Measurements from ENCODE around the gene RPTOR. TPM values are rescaled to one million over a fixed set of nuclear protein-coding genes. Genes with fewer than 3 reads are reported as not detected.

The RPTOR gene
- total and polyA plus RNA-seq, 10 of the 15 experiments (the other 5 are each of a cell fraction or from before 2014, with no cell fraction given) = 0.18 to 32.1 (median 7.8) TPM

- Histone ChIP-seq H3K27ac (ENCODE audit: control insufficient read depth, insufficient read depth) (peak overlapping the region; percentile 95), H3K9ac (ENCODE audit: control insufficient read depth, insufficient read depth, low read length) (no peak overlapping the region; the same call in 1 of the 2 replicates), H4K20me1 (ENCODE audit: control insufficient read depth, insufficient read depth) (no peaks in the 10 kb centered on the region; the same call in 1 of the 2 replicates), H3K27me3 (replicated peaks in 1 of 2; ENCODE audit: control insufficient read depth in 2 of 2, insufficient read depth in 2 of 2, low read length in 1 of 2) (no peaks in the 10 kb centered on the region), H3K4me1 (ENCODE audit: control insufficient read depth, insufficient read depth, low read length) (peaks cover 28% of the 10 kb centered on the region), H3K9me3 (replicated peaks; ENCODE audit: control insufficient read depth, insufficient read depth, low read length) (no peaks in the 10 kb centered on the region; the same call in 2 of the 3 replicates), H3K4me2 (ENCODE audit: control insufficient read depth, insufficient read depth) (peak overlapping the region; percentile 95), H2AFZ (ENCODE audit: control insufficient read depth, low read depth, low read length) (no peak overlapping the region), H3K4me3 (peak overlapping the region; percentile 57; the same call in 1 of the 2 replicates), H3K36me3 (ENCODE audit: control insufficient read depth in 2 of 2, insufficient read depth in 2 of 2, low read length in 1 of 2) (peaks cover 0 to 2% of the 10 kb centered on the region in 2 experiments; a peak in 2 of 4 replicates), H3K79me2 (ENCODE audit: control insufficient read depth, insufficient read depth, low read length) (peaks cover 40% of the 10 kb centered on the region)
- BruUV-seq (replicated peaks) = no TSS peak
- TF ChIP-seq POLR2AphosphoS5 (IDR thresholded peaks at IDR 0.05; ENCODE audit: low read length) = no peak
- no peak for ATAC-seq
- in situ Hi-C loops (cut with MboI) (no loop called here), intact Hi-C loops (cut with micrococcal nuclease; ENCODE audit: unreplicated experiment) (no loop called here)
- ChIA-PET POLR2A (no interaction called here), SMC1A (ENCODE audit: uncharacterized antibody, unreplicated experiment) (interaction anchor here (1.2 to 2.2 kb wide), 9 partner anchors 8 to 305 kb away, joined by 3 to 14 read pairs (median 4); no protein-coding TSS in a partner anchor), CTCF (interaction anchor here (1.2 kb wide), 1 partner anchor 29 kb away, joined by 6 read pairs; no protein-coding TSS in a partner anchor), RAD21 (ENCODE audit: unreplicated experiment) (interaction anchor here (0.6 to 1.4 kb wide), 4 partner anchors 150 to 459 kb away, joined by 3 to 4 read pairs (median 3); no protein-coding TSS in a partner anchor)
- FAIRE-seq = no peak
- 90% methylated on average over 7 of the region's 7 CpGs for WGBS (ENCODE audit: insufficient coverage, insufficient replicate concordance, low lambda C conversion rate, missing lambda C conversion rate)
- DNase-seq (ENCODE audit: low read depth, low spot score) = no peak
These were observed 60.0 kb downstream of the RPTOR start for GRCh38 chr17:80604670-80605010.

- FAIRE-seq (peak; percentile 81), ATAC-seq (peak; percentile 98), DNase-seq (ENCODE audit: low read depth, low spot score) (peak; percentile 85)
- ChIA-PET POLR2A (interaction anchor here (0.6 kb wide), 1 partner anchor 13 kb away, joined by 4 read pairs; no protein-coding TSS in a partner anchor), CTCF (interaction anchor here (0.8 to 1.2 kb wide), 9 partner anchors 15 to 365 kb away, joined by 3 to 6 read pairs (median 3); no protein-coding TSS in a partner anchor), SMC1A (ENCODE audit: uncharacterized antibody, unreplicated experiment) (interaction anchor here (0.7 to 2.2 kb wide), 12 partner anchors 9 to 305 kb away, joined by 3 to 14 read pairs (median 4); no protein-coding TSS in a partner anchor), RAD21 (ENCODE audit: unreplicated experiment) (interaction anchor here (0.6 to 1.4 kb wide), 12 partner anchors 61 to 460 kb away, joined by 3 to 6 read pairs (median 3); partner anchors contain the start of gene RPTOR)
- H3K36me3 ChIP-seq (ENCODE audit: control insufficient read depth in 2 of 2, insufficient read depth in 2 of 2, low read length in 1 of 2) = peaks cover 0 to 2% of the 10 kb centered on the region in 2 experiments; a peak in 2 of 4 replicates
- H3K27me3 ChIP-seq (replicated peaks in 1 of 2; ENCODE audit: control insufficient read depth in 2 of 2, insufficient read depth in 2 of 2, low read length in 1 of 2) = no peaks in the 10 kb centered on the region
- no TSS peak for BruUV-seq (replicated peaks)
- H3K9ac ChIP-seq (ENCODE audit: control insufficient read depth, insufficient read depth, low read length) = peak overlapping the region; percentile 70
- intact Hi-C loops (cut with micrococcal nuclease; ENCODE audit: unreplicated experiment) = no loop called here
- peaks cover 31% of the 10 kb centered on the region for H3K4me1 ChIP-seq (ENCODE audit: control insufficient read depth, insufficient read depth, low read length)
- peak overlapping the region; percentile 95 for H3K4me2 ChIP-seq (ENCODE audit: control insufficient read depth, insufficient read depth)
- in situ Hi-C loops (cut with MboI) = no loop called here
- WGBS (ENCODE audit: insufficient coverage, insufficient replicate concordance, low lambda C conversion rate, missing lambda C conversion rate) = under 1% methylated on average over 16 of the region's 16 CpGs
- H3K79me2 ChIP-seq (ENCODE audit: control insufficient read depth, insufficient read depth, low read length) = peaks cover 44% of the 10 kb centered on the region
- no peaks in the 10 kb centered on the region; the same call in 2 of the 3 replicates for H3K9me3 ChIP-seq (replicated peaks; ENCODE audit: control insufficient read depth, insufficient read depth, low read length)
- peak overlapping the region; percentile 57 for H3K4me3 ChIP-seq
- peak overlapping the region; percentile 46 for H2AFZ ChIP-seq (ENCODE audit: control insufficient read depth, low read depth, low read length)
- peak overlapping the region; percentile 95 for H3K27ac ChIP-seq (ENCODE audit: control insufficient read depth, insufficient read depth)
- no peaks in the 10 kb centered on the region; the same call in 1 of the 2 replicates for H4K20me1 ChIP-seq (ENCODE audit: control insufficient read depth, insufficient read depth)
- TF ChIP-seq PBX3 (IDR thresholded peaks at IDR 0.05; ENCODE audit: insufficient replicate concordance, low read depth, low read length) = peak; percentile 69
- peak; percentile 74; the same call in 1 of the 2 replicates for TF ChIP-seq MTA3 (IDR thresholded peaks at IDR 0.05; ENCODE audit: borderline replicate concordance, low read length)
- TF ChIP-seq ZBTB40 (IDR thresholded peaks at IDR 0.05; ENCODE audit: borderline replicate concordance) = no peak
- TF ChIP-seq TBL1XR1 (IDR thresholded peaks at IDR 0.05; ENCODE audit: low read depth, low read length) = no peak
- TF ChIP-seq TCF3 (IDR thresholded peaks at IDR 0.05; ENCODE audit: borderline replicate concordance, insufficient read depth, low read depth, low read length) = peak; percentile 77
- TF ChIP-seq YY1 (IDR thresholded peaks at IDR 0.05; ENCODE audit: low read depth, low read length) = peak; percentile 14; the same call in 1 of the 2 replicates
- TF ChIP-seq CBFB (IDR thresholded peaks at IDR 0.05; ENCODE audit: low read depth) = no peak
- 0 out of 2 replicates have a peak, but pooled peaks have one; percentile 56 for TF ChIP-seq POLR2AphosphoS5 (IDR thresholded peaks at IDR 0.05; ENCODE audit: low read length)
- TF ChIP-seq WRNIP1 (IDR thresholded peaks at IDR 0.05; ENCODE audit: borderline replicate concordance, low read depth, low read length) = no peak
These were observed 60.9 kb downstream of the RPTOR start for GRCh38 chr17:80605326-80606066.
